GM12873 (cell line): Measurements from ENCODE around the gene CHST8.

Experiments
- CTCF ChIP-seq: IDR thresholded peaks from 2 replicates; pipeline ENCODE4 v1.5.1; 2012; ENCODE audit warnings: low read depth, mild to moderate bottlenecking, moderate library complexity, low read length, control low read depth; ENCODE audit not compliant: insufficient read depth; ENCODE audit errors: missing control alignments

The CHST8 gene

GRCh38 chr19:33723512-33723911, 101.8 kb downstream of the CHST8 start:
- no peak for TF ChIP-seq CTCF

GRCh38 chr19:33724021-33724720, 102.4 kb downstream of the CHST8 start:
- no peak for TF ChIP-seq CTCF

- no peak for TF ChIP-seq CTCF
Observed at GRCh38 chr19:33724721-33725060, 102.9 kb downstream of the CHST8 start.

GRCh38 chr19:33725567-33725966, 103.8 kb downstream of the CHST8 start:
- TF ChIP-seq CTCF: no peak

GRCh38 chr19:33726756-33727155, 105.0 kb downstream of the CHST8 start:
- TF ChIP-seq CTCF: no peak

- no peak for TF ChIP-seq CTCF
Observed at GRCh38 chr19:33727331-33727998, 105.7 kb downstream of the CHST8 start.

GRCh38 chr19:33728141-33728540, 106.4 kb downstream of the CHST8 start:
- no peak for TF ChIP-seq CTCF
